Memory B cell (primary cell): ENCODE data around the gene MEIS2.

Experiments
- ATAC-seq: fragments of 150-1000 bp; cut with Tn5 transposase; 2 replicates; pipeline ENCODE4 v1.10.0; 2021; ENCODE audit warnings: low read depth, mild to moderate bottlenecking, moderate library complexity
- DNase-seq, 2 donors: peaks; one replicate each; pipeline ENCODE4 v3.0.0; 2022; ENCODE audit warnings: low spot score in 2 of 2
- H3K27ac Mint-ChIP-seq: one replicate; pipeline ENCODE4 v1.8.0; 2022; ENCODE audit warnings: mild to moderate bottlenecking, moderate library complexity, mixed read lengths
- H3K27me3 Mint-ChIP-seq: one replicate; pipeline ENCODE4 v1.8.0; 2022; ENCODE audit warnings: mixed read lengths
- H3K36me3 Mint-ChIP-seq: one replicate; pipeline ENCODE4 v1.8.0; 2022; ENCODE audit warnings: mild to moderate bottlenecking, mixed read lengths
- H3K4me1 Mint-ChIP-seq: one replicate; pipeline ENCODE4 v1.8.0; 2022; ENCODE audit warnings: mixed read lengths
- H3K4me3 Mint-ChIP-seq: one replicate; pipeline ENCODE4 v1.8.0; 2022; ENCODE audit warnings: mild to moderate bottlenecking, moderate library complexity, mixed read lengths
- H3K9me3 Mint-ChIP-seq: one replicate; pipeline ENCODE4 v1.8.0; 2022; ENCODE audit warnings: mixed read lengths

MEIS2 gene

GRCh38 chr15:37107744-37108380, 7.5 kb upstream of the MEIS2 start:
- Mint-ChIP-seq H3K36me3 (peaks cover 1% of the 10 kb centered on the region), H3K4me1 (peaks cover 5% of the 10 kb centered on the region), H3K27ac (no peak overlapping the region), H3K27me3 (peaks cover 26% of the 10 kb centered on the region), H3K4me3 (no peak overlapping the region), H3K9me3 (peaks cover 1% of the 10 kb centered on the region)
- ATAC-seq (no peak), DNase-seq (no peak)

- Mint-ChIP-seq H3K9me3 (peaks cover 3% of the 10 kb centered on the region), H3K36me3 (peaks cover 3% of the 10 kb centered on the region), H3K4me3 (no peak overlapping the region), H3K27ac (no peak overlapping the region), H3K27me3 (peaks cover 30% of the 10 kb centered on the region), H3K4me1 (peaks cover 6% of the 10 kb centered on the region)
- no peak for ATAC-seq
- DNase-seq: no peak
Observed at GRCh38 chr15:37107071-37107743, 6.9 kb upstream of the MEIS2 start.

- Mint-ChIP-seq H3K36me3 (peaks cover 5% of the 10 kb centered on the region), H3K27ac (no peak overlapping the region), H3K4me1 (peaks cover 8% of the 10 kb centered on the region), H3K4me3 (no peak overlapping the region), H3K27me3 (peaks cover 30% of the 10 kb centered on the region), H3K9me3 (peaks cover 4% of the 10 kb centered on the region)
- DNase-seq: no peak
- no peak for ATAC-seq
Observed at GRCh38 chr15:37106490-37107001, 6.2 kb upstream of the MEIS2 start.

GRCh38 chr15:37105889-37106288, 5.5 kb upstream of the MEIS2 start:
- peaks cover 28% of the 10 kb centered on the region for H3K27me3 Mint-ChIP-seq
- H3K36me3 Mint-ChIP-seq: peaks cover 5% of the 10 kb centered on the region
- no peak overlapping the region for H3K27ac Mint-ChIP-seq
- no peak for DNase-seq
- H3K4me1 Mint-ChIP-seq: peaks cover 8% of the 10 kb centered on the region
- H3K4me3 Mint-ChIP-seq: no peak overlapping the region
- peaks cover 4% of the 10 kb centered on the region for H3K9me3 Mint-ChIP-seq
- ATAC-seq: no peak

GRCh38 chr15:37105029-37105428, 4.7 kb upstream of the MEIS2 start:
- DNase-seq (no peak), ATAC-seq (no peak)
- Mint-ChIP-seq H3K9me3 (peaks cover 4% of the 10 kb centered on the region), H3K4me3 (no peak overlapping the region), H3K27me3 (peaks cover 32% of the 10 kb centered on the region), H3K36me3 (peaks cover 8% of the 10 kb centered on the region), H3K4me1 (peaks cover 14% of the 10 kb centered on the region), H3K27ac (no peak overlapping the region)

- H3K4me1 Mint-ChIP-seq: peaks cover 15% of the 10 kb centered on the region
- no peak overlapping the region for H3K27ac Mint-ChIP-seq
- peaks cover 30% of the 10 kb centered on the region for H3K27me3 Mint-ChIP-seq
- peaks cover 4% of the 10 kb centered on the region for H3K9me3 Mint-ChIP-seq
- peaks cover 8% of the 10 kb centered on the region for H3K36me3 Mint-ChIP-seq
- DNase-seq (no peak), ATAC-seq (no peak)
- no peak overlapping the region for H3K4me3 Mint-ChIP-seq
Observed at GRCh38 chr15:37104424-37104981, 4.2 kb upstream of the MEIS2 start.

- DNase-seq: no peak
- no peak overlapping the region for H3K27ac Mint-ChIP-seq
- H3K4me3 Mint-ChIP-seq: no peak overlapping the region
- no peak for ATAC-seq
- H3K36me3 Mint-ChIP-seq: peaks cover 8% of the 10 kb centered on the region
- H3K4me1 Mint-ChIP-seq: peaks cover 19% of the 10 kb centered on the region
- peaks cover 33% of the 10 kb centered on the region for H3K27me3 Mint-ChIP-seq
- H3K9me3 Mint-ChIP-seq: peaks cover 4% of the 10 kb centered on the region
Observed at GRCh38 chr15:37103475-37104423, 3.4 kb upstream of the MEIS2 start.

- ATAC-seq: no peak
- Mint-ChIP-seq H3K4me1 (peaks cover 24% of the 10 kb centered on the region), H3K9me3 (peaks cover 3% of the 10 kb centered on the region), H3K36me3 (peaks cover 8% of the 10 kb centered on the region), H3K4me3 (no peak overlapping the region), H3K27ac (no peak overlapping the region), H3K27me3 (peaks cover 35% of the 10 kb centered on the region)
- DNase-seq: no peak
Observed at GRCh38 chr15:37103163-37103435, 2.8 kb upstream of the MEIS2 start.

GRCh38 chr15:37102305-37103162, 2.2 kb upstream of the MEIS2 start:
- Mint-ChIP-seq H3K36me3 (peaks cover 8% of the 10 kb centered on the region), H3K4me1 (peaks cover 28% of the 10 kb centered on the region), H3K9me3 (peaks cover 3% of the 10 kb centered on the region), H3K4me3 (no peak overlapping the region), H3K27me3 (peaks cover 40% of the 10 kb centered on the region), H3K27ac (no peak overlapping the region)
- DNase-seq (no peak), ATAC-seq (no peak)

GRCh38 chr15:37101980-37102304, 1.6 kb upstream of the MEIS2 start:
- H3K27me3 Mint-ChIP-seq: peaks cover 41% of the 10 kb centered on the region
- DNase-seq: no peak
- H3K27ac Mint-ChIP-seq: no peak overlapping the region

GRCh38 chr15:37100966-37101215, 542 bp upstream of the MEIS2 start:
- Mint-ChIP-seq H3K4me1 (peaks cover 34% of the 10 kb centered on the region), H3K27me3 (peaks cover 42% of the 10 kb centered on the region), H3K36me3 (peaks cover 6% of the 10 kb centered on the region), H3K27ac (peak overlapping the region; percentile 71), H3K9me3 (peaks cover 3% of the 10 kb centered on the region), H3K4me3 (peak overlapping the region; percentile 95)
- ATAC-seq: peak; percentile 22
- no peak for DNase-seq

More at GRCh38 chr15:37101980-37102304, 1.6 kb upstream of the MEIS2 start:
- peaks cover 32% of the 10 kb centered on the region for H3K4me1 Mint-ChIP-seq
- peaks cover 3% of the 10 kb centered on the region for H3K9me3 Mint-ChIP-seq
- H3K36me3 Mint-ChIP-seq: peaks cover 6% of the 10 kb centered on the region
- peak overlapping the region; percentile 95 for H3K4me3 Mint-ChIP-seq
- ATAC-seq: no peak

GRCh38 chr15:37099319-37100108, 835 bp downstream of the MEIS2 start:
- H3K4me3 Mint-ChIP-seq: peak overlapping the region; percentile 95
- H3K27me3 Mint-ChIP-seq: peaks cover 46% of the 10 kb centered on the region
- H3K9me3 Mint-ChIP-seq: peaks cover 3% of the 10 kb centered on the region
- H3K27ac Mint-ChIP-seq: peak overlapping the region; percentile 60
- DNase-seq (no peak), ATAC-seq (peak; percentile 4)
- H3K36me3 Mint-ChIP-seq: peaks cover 6% of the 10 kb centered on the region
- H3K4me1 Mint-ChIP-seq: peaks cover 39% of the 10 kb centered on the region
